HCT116 (cell line): ENCODE results near the gene BSND. TPM values are rescaled to one million over a fixed set of nuclear protein-coding genes. Genes with fewer than 3 reads are reported as not detected.

Source experiments
- ATAC-seq: fragments of 200-7000 bp; cut with Tn5 transposase; 2 replicates; pipeline ENCODE4 v1.9.1; 2020; ENCODE audit warnings: mild to moderate bottlenecking, moderate library complexity
- BruUV-seq: library from RNA; stranded (reverse); fragments of 400-500 nt; replicated peaks from 2 replicates; lab custom pipeline; 2021; lab: Mats Ljungman, UMichigan
- CTCF ChIA-PET: fragments of 300-600 bp; sonication (Branson Sonifier 250); formaldehyde crosslinking; loops from one replicate; lab custom pipeline; 2021; ENCODE audit warnings: antibody characterized with exemption; lab: Charles Lee
- POLR2A ChIA-PET: fragments of 300-600, 350-600 bp; sonication (Branson Sonifier 250); formaldehyde crosslinking; loops from one replicate; lab custom pipeline; 2021; ENCODE audit warnings: antibody characterized with exemption; lab: Charles Lee
- RAD21 ChIA-PET, 2 experiments: fragments of 300-600 bp; sonication (Branson Sonifier 250); formaldehyde crosslinking; loops; one replicate each; lab custom pipeline; 2023; ENCODE audit warnings: low total read pairs in 2 of 2; ENCODE audit not compliant: uncharacterized antibody in 2 of 2, unreplicated experiment in 2 of 2, low non-redundant PET in 1 of 2; lab: Charles Lee
- DNase-seq: peaks from one replicate; pipeline ENCODE4 v3.0.0-alpha.2; 2010; ENCODE audit warnings: low read depth, low spot score
- H2AFZ ChIP-seq: fragments of 200-600 bp; shearing (Covaris generic), sonication (generic); 2 replicates; pipeline ENCODE4 v1.6.1; 2017; ENCODE audit warnings: low read depth, mixed run types, mixed read lengths, antibody characterized with exemption, low read length; ENCODE audit not compliant: poor library complexity, severe bottlenecking
- H3K27ac ChIP-seq: 2 replicates; pipeline ENCODE4 v1.5.1; 2012; ENCODE audit warnings: low read depth, low read length
- H3K27me3 ChIP-seq: fragments of 200-600 bp; sonication (generic); 2 replicates; pipeline ENCODE4 v1.6.1; 2016; ENCODE audit warnings: mixed run types, low read length, mixed read lengths; ENCODE audit not compliant: insufficient read depth
- H3K36me3 ChIP-seq, 2 experiments: fragments of 200-500 bp in 1 of 2; fragments of 200-600 bp in 1 of 2; sonication (Bioruptor generic) in 1 of 2; sonication (generic) in 1 of 2; 2 replicates each; pipeline versions ENCODE4 v1.5.1 to v1.6.1; 2014 to 2016; ENCODE audit warnings: low read length in 2 of 2, inconsistent platforms in 1 of 2, mixed read lengths in 1 of 2, mixed run types in 1 of 2; ENCODE audit not compliant: insufficient read depth in 2 of 2, control insufficient read depth in 1 of 2
- H3K4me1 ChIP-seq, 2 experiments: fragments of 200-600 bp in 1 of 2; sonication (generic) in 1 of 2; 2 replicates each; pipeline versions ENCODE4 v1.5.1 to v1.6.1; 2012 to 2017; ENCODE audit warnings: low read length in 2 of 2, inconsistent platforms in 1 of 2, mild to moderate bottlenecking in 1 of 2, mixed read lengths in 1 of 2, mixed run types in 1 of 2, moderate library complexity in 1 of 2; ENCODE audit not compliant: insufficient read depth in 2 of 2, control insufficient read depth in 1 of 2
- H3K4me2 ChIP-seq: fragments of 200-600 bp; sonication (generic); 2 replicates; pipeline ENCODE4 v1.6.1; 2017; ENCODE audit warnings: mixed run types, low read length, mixed read lengths
- H3K4me3 ChIP-seq, 2 experiments: fragments of 200-600 bp in 1 of 2; sonication (generic) in 1 of 2; replicated peaks in 1 of 2; 2 replicates each; pipeline ENCODE4 v1.5.1; 2011 to 2016; ENCODE audit warnings: low read length in 2 of 2, control low read depth in 1 of 2, low read depth in 1 of 2, mild to moderate bottlenecking in 1 of 2, mixed read lengths in 1 of 2, mixed run types in 1 of 2
- H3K79me2 ChIP-seq: fragments of 200-600 bp; sonication (generic); 2 replicates; pipeline ENCODE4 v1.6.1; 2017; ENCODE audit warnings: mild to moderate bottlenecking, mixed run types, low read length, moderate library complexity, mixed read lengths; ENCODE audit not compliant: insufficient read depth
- H3K9ac ChIP-seq: fragments of 200-600 bp; sonication (generic); 2 replicates; pipeline ENCODE4 v1.6.1; 2016; ENCODE audit warnings: low read length, mixed read lengths
- H3K9me2 ChIP-seq: fragments of 200-600 bp; sonication (generic), shearing (Covaris generic); 2 replicates; pipeline ENCODE4 v1.6.1; 2017; ENCODE audit warnings: mixed run types, mild to moderate bottlenecking, moderate library complexity; ENCODE audit not compliant: insufficient read depth
- H3K9me3 ChIP-seq, 2 experiments: fragments of 200-500 bp in 1 of 2; fragments of 200-600 bp in 1 of 2; sonication (Bioruptor generic) in 1 of 2; sonication (generic) in 1 of 2; 2 replicates each; pipeline ENCODE4 v1.6.1; 2014 to 2017; ENCODE audit warnings: low read length in 2 of 2, mixed read lengths in 2 of 2, inconsistent platforms in 1 of 2, low read depth in 1 of 2, mild to moderate bottlenecking in 1 of 2, mixed run types in 1 of 2, moderate library complexity in 1 of 2; ENCODE audit not compliant: control insufficient read depth in 1 of 2, insufficient read depth in 1 of 2
- H4K20me1 ChIP-seq: fragments of 200-600 bp; sonication (generic), shearing (Covaris generic); 2 replicates; pipeline ENCODE4 v1.6.1; 2017; ENCODE audit warnings: mixed run types, mild to moderate bottlenecking, moderate library complexity; ENCODE audit not compliant: insufficient read depth
- CBX3 ChIP-seq: IDR thresholded peaks from 2 replicates; pipeline ENCODE4 v1.6.1; 2012; ENCODE audit warnings: low read depth
- CEBPB ChIP-seq: IDR thresholded peaks from 2 replicates; pipeline ENCODE4 v1.6.1; 2012; ENCODE audit warnings: low read depth
- EGR1 ChIP-seq: IDR thresholded peaks from 2 replicates; pipeline ENCODE4 v1.6.1; 2012; ENCODE audit warnings: low read depth
- FOSL1 ChIP-seq: IDR thresholded peaks from 2 replicates; pipeline ENCODE4 v1.6.1; 2012; ENCODE audit warnings: low read depth
- POLR2A ChIP-seq: IDR thresholded peaks from 2 replicates; pipeline ENCODE4 v1.7.0; 2011; ENCODE audit warnings: borderline replicate concordance; ENCODE audit not compliant: insufficient read depth, insufficient read length; ENCODE audit errors: extremely low read depth
- POLR2AphosphoS5 ChIP-seq: IDR thresholded peaks from 2 replicates; pipeline ENCODE4 v1.6.1; 2011; ENCODE audit warnings: mild to moderate bottlenecking, low read depth, low read length, moderate library complexity
- RAD21 ChIP-seq: IDR thresholded peaks from 2 replicates; pipeline ENCODE4 v1.6.1; 2012; ENCODE audit warnings: low read depth, mild to moderate bottlenecking
- REST ChIP-seq: IDR thresholded peaks from 2 replicates; pipeline ENCODE4 v1.6.1; 2012; ENCODE audit warnings: low read depth
- SIN3A ChIP-seq: IDR thresholded peaks from 2 replicates; pipeline ENCODE4 v1.6.1; 2012; ENCODE audit warnings: low read depth
- SP1 ChIP-seq: IDR thresholded peaks from 2 replicates; pipeline ENCODE4 v1.6.1; 2012; ENCODE audit warnings: low read depth
- TCF7L2 ChIP-seq: IDR thresholded peaks from 2 replicates; pipeline ENCODE4 v1.7.0; 2011; ENCODE audit warnings: borderline replicate concordance, inconsistent platforms; ENCODE audit not compliant: insufficient read depth, insufficient read length; ENCODE audit errors: extremely low read depth
- YY1 ChIP-seq: IDR thresholded peaks from 2 replicates; pipeline ENCODE4 v1.6.1; 2011; ENCODE audit warnings: low read length, low read depth, moderate library complexity, mild to moderate bottlenecking; ENCODE audit not compliant: insufficient replicate concordance; ENCODE audit errors: extremely low read depth
- ZFX ChIP-seq: fragments of 450-650 bp; IDR thresholded peaks from 2 replicates; pipeline ENCODE4 v1.6.1; 2017
- ZNF274 ChIP-seq: fragments of 200-500 bp; sonication (Bioruptor generic); IDR thresholded peaks from 2 replicates; pipeline ENCODE4 v1.6.1; 2014; ENCODE audit warnings: mild to moderate bottlenecking, low read depth, low read length, inconsistent platforms
- intact Hi-C: fragments of 100-400 bp; cut with micrococcal nuclease; formaldehyde crosslinking; loops from 2 replicates; pipeline ENCODE4 v1.10.0; 2022
- total RNA-seq: library from RNA; stranded (reverse); gene quantifications from one replicate; pipeline ENCODE4 v1.2.1, GENCODE V29; 2021; ENCODE audit not compliant: unreplicated experiment
- TF ChIP-seq, protein P1 (sequence below): IDR thresholded peaks from 2 replicates; pipeline ENCODE4 v1.6.1; 2012

Gene BSND
- total RNA-seq, 1 experiment from 2014 or later = not detected

GRCh38 chr1:55015731-55016620, 17.2 kb downstream of the BSND start:
- Histone ChIP-seq H3K4me1 (no peaks in the 10 kb centered on the region), H3K9ac (no peak overlapping the region), H3K9me3 (no peaks in the 10 kb centered on the region), H3K9me2 (no peaks in the 10 kb centered on the region), H3K36me3 (no peaks in the 10 kb centered on the region), H3K27me3 (peaks cover 12% of the 10 kb centered on the region; the same call in 1 of the 2 replicates), H3K79me2 (no peaks in the 10 kb centered on the region), H2AFZ (no peak overlapping the region), H3K27ac (no peak overlapping the region), H3K4me2 (no peak overlapping the region), H4K20me1 (no peaks in the 10 kb centered on the region), H3K4me3 (no peak overlapping the region)
- POLR2A ChIA-PET = no interaction called here
- RAD21 ChIA-PET = no interaction called here
- ATAC-seq (no peak), DNase-seq (no peak)
- intact Hi-C loops = no loop called here
- BruUV-seq = no TSS peak
- CTCF ChIA-PET = interaction anchor here (0.6 to 1.0 kb wide), 3 partner anchors 59 to 71 kb away, joined by 3 read pairs; no protein-coding TSS in a partner anchor
- TF ChIP-seq FOSL1 = no peak

DNA sequence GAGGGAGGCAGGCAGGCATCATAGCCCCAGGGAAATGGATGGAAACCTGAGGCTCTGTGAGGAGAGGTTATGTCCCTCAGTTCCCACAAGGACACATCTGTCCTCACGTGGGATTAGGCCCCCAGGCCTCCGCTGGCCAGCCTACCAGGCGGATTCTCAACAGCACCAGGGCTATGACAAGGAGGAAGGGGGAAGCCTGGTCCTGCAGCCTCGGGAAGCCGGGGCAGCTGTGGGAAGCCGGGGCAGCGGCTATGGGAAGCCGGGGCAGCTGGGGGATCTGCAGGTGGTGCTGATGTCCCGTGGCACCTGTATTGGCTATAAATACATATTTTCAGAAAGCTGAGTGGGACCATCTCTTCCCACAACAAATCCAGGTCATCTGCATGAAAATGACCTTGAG, 19.7 kb downstream of the BSND start:
- Histone ChIP-seq H4K20me1 (no peaks in the 10 kb centered on the region), H3K36me3 (no peaks in the 10 kb centered on the region), H3K4me1 (peaks cover 0 to 13% of the 10 kb centered on the region in 2 experiments; a peak in 3 of 4 replicates), H3K9me2 (no peaks in the 10 kb centered on the region), H3K4me3 (no peak overlapping the region), H3K79me2 (no peaks in the 10 kb centered on the region), H3K9ac (no peak overlapping the region), H3K27me3 (peaks cover 12% of the 10 kb centered on the region; the same call in 1 of the 2 replicates), H3K27ac (no peak overlapping the region), H3K9me3 (no peaks in the 10 kb centered on the region), H2AFZ (no peak overlapping the region), H3K4me2 (no peak overlapping the region)
- ChIA-PET POLR2A (no interaction called here), RAD21 (no interaction called here), CTCF (interaction anchor here (0.7 to 2.1 kb wide), 2 partner anchors 74 to 77 kb away, joined by 3 to 4 read pairs; no protein-coding TSS in a partner anchor)
- no peak for DNase-seq
- intact Hi-C loops = no loop called here
- no peak for TF ChIP-seq TCF7L2
- TF ChIP-seq CBX3 = no peak
- TF ChIP-seq EGR1 = no peak
- no peak for TF ChIP-seq REST
- no peak for TF ChIP-seq ZFX
- TF ChIP-seq CEBPB = no peak
- no peak for TF ChIP-seq FOSL1
- TF ChIP-seq POLR2A = no peak
- no peak for TF ChIP-seq SIN3A
- no peak for TF ChIP-seq SP1
- TF ChIP-seq RAD21 = no peak
- TF ChIP-seq YY1 = no peak
- no peak for TF ChIP-seq ZNF274
- TF ChIP-seq, protein P1, sequence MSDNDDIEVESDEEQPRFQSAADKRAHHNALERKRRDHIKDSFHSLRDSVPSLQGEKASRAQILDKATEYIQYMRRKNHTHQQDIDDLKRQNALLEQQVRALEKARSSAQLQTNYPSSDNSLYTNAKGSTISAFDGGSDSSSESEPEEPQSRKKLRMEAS = no peak
- no peak for TF ChIP-seq POLR2AphosphoS5
- BruUV-seq = no TSS peak
- no peak for ATAC-seq
